ENCODE data around the gene DQX1.
"Not testable (repeated sequence)": the region's sequence is repeated elsewhere in the genome, so short reads cannot be mapped to it uniquely, and the experiment has no call there.

GRCh38 chr2:74483675-74484164 lies 42.3 kb downstream of the DQX1 start:
- not testable (repeated sequence) for TF ChIP-seq POLR2A, CTCF (IDR thresholded peaks at IDR 0.05)
